ENCODE data around the gene MEP1A. TPM values are rescaled to one million over a fixed set of nuclear protein-coding genes. Genes with fewer than 3 reads are reported as not detected.

Gene MEP1A
- total RNA-seq, 3 donors from 2014 or later = 118 to 498 (median 183) TPM

DNA sequence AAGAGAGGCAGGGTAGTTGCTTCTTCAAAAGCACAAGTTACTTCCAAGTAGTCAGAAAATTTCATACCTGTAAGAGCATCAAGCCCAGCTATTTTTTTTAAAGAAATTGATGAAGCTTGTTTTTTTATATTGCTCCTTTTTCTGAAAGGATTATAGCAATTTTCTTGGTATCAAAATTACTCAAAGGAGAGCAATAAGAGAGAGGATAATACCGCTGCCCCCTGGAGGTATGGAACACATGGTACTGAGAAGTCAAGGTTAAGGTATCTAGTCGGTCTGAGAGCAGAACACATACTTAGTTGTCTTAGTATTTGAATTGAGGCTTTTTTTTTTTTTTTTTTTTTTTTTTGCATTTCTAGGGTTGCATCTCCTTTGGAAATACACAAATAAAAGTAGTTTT is 69.2 kb downstream of the MEP1A start:
- intact Hi-C loops (cut with DNase I, micrococcal nuclease) = no loop called here
- ATAC-seq (no peak), DNase-seq (peak in 1 of 3 donors; percentile 8)
- TF ChIP-seq, protein P1, sequence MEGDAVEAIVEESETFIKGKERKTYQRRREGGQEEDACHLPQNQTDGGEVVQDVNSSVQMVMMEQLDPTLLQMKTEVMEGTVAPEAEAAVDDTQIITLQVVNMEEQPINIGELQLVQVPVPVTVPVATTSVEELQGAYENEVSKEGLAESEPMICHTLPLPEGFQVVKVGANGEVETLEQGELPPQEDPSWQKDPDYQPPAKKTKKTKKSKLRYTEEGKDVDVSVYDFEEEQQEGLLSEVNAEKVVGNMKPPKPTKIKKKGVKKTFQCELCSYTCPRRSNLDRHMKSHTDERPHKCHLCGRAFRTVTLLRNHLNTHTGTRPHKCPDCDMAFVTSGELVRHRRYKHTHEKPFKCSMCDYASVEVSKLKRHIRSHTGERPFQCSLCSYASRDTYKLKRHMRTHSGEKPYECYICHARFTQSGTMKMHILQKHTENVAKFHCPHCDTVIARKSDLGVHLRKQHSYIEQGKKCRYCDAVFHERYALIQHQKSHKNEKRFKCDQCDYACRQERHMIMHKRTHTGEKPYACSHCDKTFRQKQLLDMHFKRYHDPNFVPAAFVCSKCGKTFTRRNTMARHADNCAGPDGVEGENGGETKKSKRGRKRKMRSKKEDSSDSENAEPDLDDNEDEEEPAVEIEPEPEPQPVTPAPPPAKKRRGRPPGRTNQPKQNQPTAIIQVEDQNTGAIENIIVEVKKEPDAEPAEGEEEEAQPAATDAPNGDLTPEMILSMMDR (IDR thresholded peaks at IDR 0.05) = no peak
- H3K36me3 ChIP-seq (ENCODE audit: low read depth) = no peaks in the 10 kb centered on the region
- H3K9me3 ChIP-seq = no peaks in the 10 kb centered on the region
- H3K4me1 ChIP-seq (ENCODE audit: low read depth) = no peaks in the 10 kb centered on the region
- no peak overlapping the region for H3K4me3 ChIP-seq

DNA sequence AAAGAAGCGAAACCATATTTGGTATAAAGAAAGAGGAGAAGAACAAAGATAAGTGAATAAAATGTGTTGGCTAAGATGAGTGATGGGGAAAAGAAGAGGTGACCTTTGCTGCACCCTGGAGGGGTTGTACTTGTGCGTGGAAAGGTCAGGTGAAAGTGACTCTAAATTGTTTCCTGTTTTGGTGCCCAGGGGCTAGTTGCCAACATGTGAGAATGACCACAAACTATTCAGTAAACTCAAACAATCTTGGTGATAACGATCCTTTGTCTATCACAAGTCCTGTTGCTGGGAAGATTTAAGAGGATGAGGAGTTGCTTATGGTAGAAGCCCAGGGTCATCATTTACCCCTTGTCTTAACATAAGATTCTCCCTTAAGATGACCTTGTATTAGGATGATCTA is 70.6 kb downstream of the MEP1A start:
- intact Hi-C loops (cut with DNase I, micrococcal nuclease) = no loop called here
- TF ChIP-seq, protein P1 (IDR thresholded peaks at IDR 0.05) = no peak
- Histone ChIP-seq H3K4me1 (ENCODE audit: low read depth) (no peaks in the 10 kb centered on the region), H3K36me3 (ENCODE audit: low read depth) (no peaks in the 10 kb centered on the region), H3K4me3 (no peak overlapping the region), H3K9me3 (no peaks in the 10 kb centered on the region)
- no peak for ATAC-seq
- DNase-seq = no peak

DNA sequence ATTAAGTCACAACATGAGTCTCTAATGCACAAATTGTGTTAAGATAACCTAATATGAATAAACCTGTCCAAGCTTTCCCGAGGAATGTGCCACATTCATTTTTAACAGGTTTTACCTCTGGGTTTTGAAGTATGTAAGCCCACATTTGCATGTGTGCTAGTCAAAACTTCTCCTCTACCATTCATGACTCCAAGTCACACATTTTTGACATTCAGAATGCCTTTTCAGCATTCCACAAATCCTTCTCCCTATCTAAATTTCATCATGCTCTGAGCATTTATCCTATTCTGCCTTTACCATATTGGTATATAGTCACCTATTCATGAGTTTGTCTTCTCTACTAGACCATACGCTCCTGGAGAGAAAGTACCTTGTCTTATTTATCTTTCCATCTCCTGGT is 72.0 kb downstream of the MEP1A start:
- H3K9me3 ChIP-seq = no peaks in the 10 kb centered on the region
- TF ChIP-seq, protein P1 (IDR thresholded peaks at IDR 0.05) = no peak
- ATAC-seq (no peak), DNase-seq (no peak)
- intact Hi-C loops (cut with DNase I, micrococcal nuclease) = no loop called here
- H3K4me1 ChIP-seq (ENCODE audit: low read depth) = no peaks in the 10 kb centered on the region
- no peaks in the 10 kb centered on the region for H3K36me3 ChIP-seq (ENCODE audit: low read depth)
- H3K4me3 ChIP-seq = no peak overlapping the region

DNA sequence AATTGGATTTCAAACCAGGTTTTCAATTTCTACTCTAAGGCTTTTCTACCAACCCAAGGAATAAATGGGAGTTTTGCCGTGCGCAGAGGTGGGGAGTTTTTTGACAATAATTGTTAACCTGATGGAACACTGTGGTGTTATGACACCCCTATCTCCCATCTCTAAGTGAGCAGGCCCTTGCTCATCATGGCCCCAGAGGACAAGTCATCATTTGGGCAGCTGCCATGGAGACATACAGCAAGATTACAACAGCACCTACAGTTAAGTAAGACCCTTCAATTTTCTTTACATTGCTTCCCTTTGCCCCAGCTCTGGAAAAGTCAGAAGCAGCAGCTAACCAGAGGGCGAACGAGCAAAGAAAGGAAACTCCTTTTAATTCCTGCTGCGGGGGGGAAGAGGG is 74.2 kb downstream of the MEP1A start:
- ATAC-seq (no peak), DNase-seq (no peak)
- TF ChIP-seq, protein P1 (IDR thresholded peaks at IDR 0.05) = no peak
- no peaks in the 10 kb centered on the region for H3K4me1 ChIP-seq (ENCODE audit: low read depth)
- H3K4me3 ChIP-seq = no peak overlapping the region
- H3K36me3 ChIP-seq (ENCODE audit: low read depth) = no peaks in the 10 kb centered on the region
- intact Hi-C loops (cut with DNase I, micrococcal nuclease) = no loop called here
- H3K9me3 ChIP-seq = no peaks in the 10 kb centered on the region

DNA sequence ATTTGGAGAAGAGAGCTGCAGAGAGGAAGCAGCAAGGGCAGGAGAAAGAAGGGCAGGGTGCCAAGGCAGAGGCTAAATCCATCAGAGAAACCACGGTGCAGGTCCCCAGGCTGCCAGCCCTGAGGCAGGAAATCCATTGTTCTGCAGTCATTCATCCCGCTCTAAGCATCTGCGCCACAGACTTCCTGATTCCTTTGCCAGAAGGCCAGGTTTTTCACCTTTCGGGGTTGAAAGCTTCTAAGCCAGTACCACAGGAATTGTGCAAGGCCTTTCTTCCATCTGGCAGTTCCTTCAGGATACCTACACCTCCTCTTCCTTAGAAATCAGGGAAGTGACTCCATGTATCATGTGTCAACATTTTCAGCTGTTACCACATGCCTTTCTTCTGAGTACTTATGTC is 82.9 kb downstream of the MEP1A start:
- ATAC-seq (peak; percentile 61), DNase-seq (peak in 1 of 3 donors; percentile 8)
- TF ChIP-seq, protein P1 (IDR thresholded peaks at IDR 0.05) = no peak
- H3K9me3 ChIP-seq = no peaks in the 10 kb centered on the region
- no peak overlapping the region for H3K4me3 ChIP-seq
- no peaks in the 10 kb centered on the region for H3K36me3 ChIP-seq (ENCODE audit: low read depth)
- intact Hi-C loops (cut with DNase I, micrococcal nuclease) = no loop called here
- no peaks in the 10 kb centered on the region for H3K4me1 ChIP-seq (ENCODE audit: low read depth)

DNA sequence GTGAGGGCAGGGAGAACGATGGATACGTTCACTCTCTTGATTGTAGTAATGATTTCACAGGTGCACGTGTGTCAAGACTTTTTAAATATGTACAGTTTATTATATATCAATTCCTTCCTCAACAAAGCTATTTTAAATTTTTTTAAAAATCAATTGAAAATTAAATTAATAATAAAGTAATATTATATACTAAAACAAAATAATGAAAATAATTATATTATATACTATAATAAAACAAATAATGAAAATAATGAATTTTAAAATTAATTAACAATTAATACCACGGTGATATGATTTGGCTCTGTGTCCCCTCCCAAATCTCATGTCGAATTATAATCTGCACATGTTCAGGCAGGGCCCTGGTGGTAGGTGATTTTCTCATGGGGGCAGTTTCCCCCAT is 85.8 kb downstream of the MEP1A start:
- intact Hi-C loops (cut with DNase I, micrococcal nuclease) = no loop called here
- TF ChIP-seq, protein P1 (IDR thresholded peaks at IDR 0.05) = no peak
- Histone ChIP-seq H3K36me3 (ENCODE audit: low read depth) (no peaks in the 10 kb centered on the region), H3K4me3 (no peak overlapping the region), H3K9me3 (no peaks in the 10 kb centered on the region), H3K4me1 (ENCODE audit: low read depth) (no peaks in the 10 kb centered on the region)
- DNase-seq = no peak
- no peak for ATAC-seq

All from mucosa of descending colon (tissue), 3 donors.